ENCODE measurements around the gene GON4L. TPM values are rescaled to one million over a fixed set of nuclear protein-coding genes. Genes with fewer than 3 reads are reported as not detected.
"Not testable (repeated sequence)": the region's sequence is repeated elsewhere in the genome, so short reads cannot be mapped to it uniquely, and the experiment has no call there.

The GON4L gene
- total RNA-seq, 1 donor = 39.4 TPM

- no peak for DNase-seq (ENCODE audit: insufficient read length, low spot score, missing footprints)
- H3K4me1 ChIP-seq (ENCODE audit: insufficient read depth, low read length) = no peaks in the 10 kb centered on the region
- H3K9me3 ChIP-seq (ENCODE audit: low read depth, low read length) = no peaks in the 10 kb centered on the region
- H3K4me2 ChIP-seq (ENCODE audit: insufficient read depth, low read length) = no peak overlapping the region
- no peaks in the 10 kb centered on the region for H4K20me1 ChIP-seq (ENCODE audit: insufficient read depth, low read length)
- H3K27me3 ChIP-seq (ENCODE audit: insufficient read depth, low read length) = no peaks in the 10 kb centered on the region
- no peak overlapping the region for H2AFZ ChIP-seq (ENCODE audit: low read length)
- no peak overlapping the region for H3K27ac ChIP-seq (ENCODE audit: low read depth, low read length)
- H3K4me3 ChIP-seq (ENCODE audit: insufficient read depth, low read length) = no peak overlapping the region
- TF ChIP-seq CTCF (IDR thresholded peaks at IDR 0.05; ENCODE audit: extremely low read depth, low read depth, low read length) = no peak
- peaks cover 57% of the 10 kb centered on the region for H3K36me3 ChIP-seq (ENCODE audit: insufficient read depth, low read length)
- no peaks in the 10 kb centered on the region for H3K79me2 ChIP-seq (ENCODE audit: insufficient read depth, low read length)
These were observed 79.4 kb downstream of the GON4L start for GRCh38 chr1:155777582-155777981.

DNA sequence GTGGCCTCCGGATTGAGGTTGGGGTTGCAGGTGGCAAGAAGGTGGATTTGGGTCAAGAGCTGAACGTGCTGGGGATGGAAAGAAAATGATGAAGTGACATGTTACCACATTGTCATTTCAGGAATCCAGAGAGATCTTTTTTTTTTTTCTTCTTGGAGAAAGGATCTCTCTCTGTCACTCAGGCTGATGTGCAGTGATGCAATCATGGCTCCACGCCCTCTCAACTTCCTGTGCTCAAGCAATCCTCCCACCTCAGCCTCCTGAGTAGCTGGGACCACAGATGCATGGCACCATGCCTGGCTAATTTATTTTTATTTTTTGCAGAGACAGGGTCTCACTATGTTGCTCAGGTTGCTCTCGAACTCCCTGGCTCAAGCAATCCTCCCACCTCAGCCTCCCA lies 80.6 kb downstream of the GON4L start:
- DNase-seq (ENCODE audit: insufficient read length, low spot score, missing footprints) = peak; percentile 13
- no peak for TF ChIP-seq CTCF (IDR thresholded peaks at IDR 0.05; ENCODE audit: extremely low read depth, low read depth, low read length)
- Histone ChIP-seq H3K79me2 (ENCODE audit: insufficient read depth, low read length) (no peaks in the 10 kb centered on the region), H4K20me1 (ENCODE audit: insufficient read depth, low read length) (no peaks in the 10 kb centered on the region), H3K36me3 (ENCODE audit: insufficient read depth, low read length) (peaks cover 65% of the 10 kb centered on the region), H3K9me3 (ENCODE audit: low read depth, low read length) (no peaks in the 10 kb centered on the region), H3K4me1 (ENCODE audit: insufficient read depth, low read length) (no peaks in the 10 kb centered on the region), H3K4me3 (ENCODE audit: insufficient read depth, low read length) (no peak overlapping the region), H3K27me3 (ENCODE audit: insufficient read depth, low read length) (no peaks in the 10 kb centered on the region), H3K27ac (ENCODE audit: low read depth, low read length) (no peak overlapping the region), H3K4me2 (ENCODE audit: insufficient read depth, low read length) (no peak overlapping the region), H2AFZ (ENCODE audit: low read length) (no peak overlapping the region)

GRCh38 chr1:155773221-155773620 lies 83.8 kb downstream of the GON4L start:
- TF ChIP-seq CTCF (IDR thresholded peaks at IDR 0.05; ENCODE audit: extremely low read depth, low read depth, low read length) = no peak

GRCh38 chr1:155769257-155769656 lies 87.8 kb downstream of the GON4L start:
- H3K79me2 ChIP-seq (ENCODE audit: insufficient read depth, low read length) = no peaks in the 10 kb centered on the region
- no peak overlapping the region for H3K27ac ChIP-seq (ENCODE audit: low read depth, low read length)
- no peak for TF ChIP-seq CTCF (IDR thresholded peaks at IDR 0.05; ENCODE audit: extremely low read depth, low read depth, low read length)
- no peak overlapping the region for H3K4me2 ChIP-seq (ENCODE audit: insufficient read depth, low read length)
- H2AFZ ChIP-seq (ENCODE audit: low read length) = no peak overlapping the region
- H4K20me1 ChIP-seq (ENCODE audit: insufficient read depth, low read length) = no peaks in the 10 kb centered on the region
- H3K36me3 ChIP-seq (ENCODE audit: insufficient read depth, low read length) = peaks cover 74% of the 10 kb centered on the region
- H3K9me3 ChIP-seq (ENCODE audit: low read depth, low read length) = no peaks in the 10 kb centered on the region
- no peaks in the 10 kb centered on the region for H3K27me3 ChIP-seq (ENCODE audit: insufficient read depth, low read length)
- H3K4me3 ChIP-seq (ENCODE audit: insufficient read depth, low read length) = no peak overlapping the region
- no peak for DNase-seq (ENCODE audit: insufficient read length, low spot score, missing footprints)
- no peaks in the 10 kb centered on the region for H3K4me1 ChIP-seq (ENCODE audit: insufficient read depth, low read length)

More at GRCh38 chr1:155773221-155773620, 83.8 kb downstream of the GON4L start:
- Histone ChIP-seq H3K4me1 (ENCODE audit: insufficient read depth, low read length) (no peaks in the 10 kb centered on the region), H4K20me1 (ENCODE audit: insufficient read depth, low read length) (no peaks in the 10 kb centered on the region), H3K4me2 (ENCODE audit: insufficient read depth, low read length) (no peak overlapping the region), H3K4me3 (ENCODE audit: insufficient read depth, low read length) (no peak overlapping the region), H3K27ac (ENCODE audit: low read depth, low read length) (no peak overlapping the region), H3K9me3 (ENCODE audit: low read depth, low read length) (no peaks in the 10 kb centered on the region), H3K36me3 (ENCODE audit: insufficient read depth, low read length) (peaks cover 91% of the 10 kb centered on the region), H3K27me3 (ENCODE audit: insufficient read depth, low read length) (no peaks in the 10 kb centered on the region), H2AFZ (ENCODE audit: low read length) (no peak overlapping the region), H3K79me2 (ENCODE audit: insufficient read depth, low read length) (no peaks in the 10 kb centered on the region)
- DNase-seq (ENCODE audit: insufficient read length, low spot score, missing footprints) = no peak

- H2AFZ ChIP-seq (ENCODE audit: low read length); H3K4me3 ChIP-seq (ENCODE audit: insufficient read depth, low read length); H3K27me3 ChIP-seq (ENCODE audit: insufficient read depth, low read length); H3K9me3 ChIP-seq (ENCODE audit: low read depth, low read length); H3K79me2 ChIP-seq (ENCODE audit: insufficient read depth, low read length); H3K4me2 ChIP-seq (ENCODE audit: insufficient read depth, low read length); H3K27ac ChIP-seq (ENCODE audit: low read depth, low read length); H4K20me1 ChIP-seq (ENCODE audit: insufficient read depth, low read length): not testable (repeated sequence)
- peaks cover 61% of the 10 kb centered on the region for H3K36me3 ChIP-seq (ENCODE audit: insufficient read depth, low read length)
- H3K4me1 ChIP-seq (ENCODE audit: insufficient read depth, low read length) = peaks cover 14% of the 10 kb centered on the region
- DNase-seq (ENCODE audit: insufficient read length, low spot score, missing footprints) = peak; percentile 1
These were observed 89.5 kb downstream of the GON4L start for GRCh38 chr1:155767399-155767989.

DNA sequence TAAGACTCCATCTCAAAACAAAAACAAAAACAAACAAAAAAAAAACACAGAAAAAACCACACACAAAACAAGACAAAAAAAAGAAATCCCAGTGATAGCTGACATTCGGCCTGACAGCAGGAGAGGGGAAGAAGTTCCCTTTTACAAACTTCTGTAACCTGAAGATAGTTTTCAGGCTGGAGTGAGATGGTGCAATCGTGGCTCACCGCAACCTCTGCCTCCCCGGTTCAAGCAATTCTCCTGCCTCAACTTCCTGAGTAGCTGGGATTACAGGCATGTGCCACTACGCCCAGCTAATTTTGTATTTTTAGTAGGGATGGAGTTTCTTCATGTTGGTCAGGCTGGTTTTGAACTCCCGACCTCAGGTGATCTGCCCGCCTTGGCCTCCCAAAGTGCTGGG lies 93.0 kb downstream of the GON4L start:
- H3K27ac ChIP-seq (ENCODE audit: low read depth, low read length) = peak overlapping the region; percentile 57
- not testable (repeated sequence) for H3K27me3 ChIP-seq (ENCODE audit: insufficient read depth, low read length); H4K20me1 ChIP-seq (ENCODE audit: insufficient read depth, low read length); H3K9me3 ChIP-seq (ENCODE audit: low read depth, low read length); H3K4me3 ChIP-seq (ENCODE audit: insufficient read depth, low read length); H2AFZ ChIP-seq (ENCODE audit: low read length); DNase-seq (ENCODE audit: insufficient read length, low spot score, missing footprints); H3K79me2 ChIP-seq (ENCODE audit: insufficient read depth, low read length)
- peaks cover 51% of the 10 kb centered on the region for H3K36me3 ChIP-seq (ENCODE audit: insufficient read depth, low read length)
- peak overlapping the region; percentile 73 for H3K4me2 ChIP-seq (ENCODE audit: insufficient read depth, low read length)
- peaks cover 14% of the 10 kb centered on the region for H3K4me1 ChIP-seq (ENCODE audit: insufficient read depth, low read length)

Measured in osteoblast (primary cell).